Esophagus muscularis mucosa (tissue), 4 donors: ENCODE results near the gene GARIN1A.

Experiments used
- CTCF ChIP-seq, 3 experiments: fragments of 200-600 bp in 2 of 3; fragments of 450-650 bp in 1 of 3; sonication (generic) in 2 of 3; IDR thresholded peaks; one replicate each; pipeline ENCODE4 v1.5.1; 2017 to 2019; ENCODE audit warnings: antibody characterized with exemption in 3 of 3, mild to moderate bottlenecking in 2 of 3, moderate library complexity in 1 of 3
- EP300 ChIP-seq: sonication (generic); formaldehyde crosslinking; IDR thresholded peaks from one replicate; pipeline ENCODE4 v1.6.1; 2017; ENCODE audit warnings: antibody characterized with exemption
- POLR2A ChIP-seq: fragments of 450-650 bp; IDR thresholded peaks from one replicate; pipeline ENCODE4 v1.6.1; 2017; ENCODE audit warnings: antibody characterized with exemption, moderate library complexity, mild to moderate bottlenecking, low read depth
- POLR2AphosphoS5 ChIP-seq, 2 donors: sonication (generic); formaldehyde crosslinking; IDR thresholded peaks; one replicate each; pipeline ENCODE4 v1.6.1; 2017; ENCODE audit warnings: antibody characterized with exemption in 2 of 2

GRCh38 chr7:128708235-128708634 lies 36.1 kb downstream of the GARIN1A start:
- no peak for TF ChIP-seq CTCF (IDR thresholded peaks at IDR 0.05)
- no peak for TF ChIP-seq POLR2A
- TF ChIP-seq POLR2AphosphoS5 (IDR thresholded peaks at IDR 0.05): no peak
- TF ChIP-seq EP300: no peak
